Stimulated activated CD4-positive, alpha-beta T cell treated with anti-CD3 and anti-CD28 coated beads, Interleukin-4, amount 100 ng/mL, for 4 hours (primary cell): ENCODE data around the gene RGPD8.
"Not testable (repeated sequence)": the region's sequence is repeated elsewhere in the genome, so short reads cannot be mapped to it uniquely, and the experiment has no call there.

Source experiments
- DNase-seq, 2 experiments: peaks; one replicate each; pipeline ENCODE4 v3.0.0-alpha.2; 2020

The RGPD8 gene

DNA sequence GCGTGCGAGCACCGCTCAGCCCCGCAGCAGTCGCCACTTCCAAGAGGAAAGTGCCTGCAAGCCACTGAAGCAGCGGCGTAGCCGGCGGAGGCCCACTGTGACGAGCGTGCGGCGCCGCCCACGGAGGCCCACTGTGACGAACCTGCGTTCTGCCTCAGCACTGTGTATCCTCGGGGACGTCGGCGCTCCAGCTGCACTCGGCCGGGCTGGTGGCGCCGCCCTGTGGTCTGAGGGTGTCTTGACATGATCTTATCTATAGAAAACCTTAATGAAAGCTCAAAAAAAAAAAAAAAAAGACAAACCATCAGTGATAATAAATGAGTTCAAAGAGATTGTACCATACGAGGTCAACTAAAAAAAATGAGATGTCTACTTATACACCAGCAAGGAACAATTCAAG, at the start of gene RGPD8:
TSS of gene RGPD8 (minus strand) at position 166 of the 400 bp plus-strand sequence. CDS start 192 bp downstream, outside the sequence.
- DNase-seq, result peak; percentile 85 to 86

DNA sequence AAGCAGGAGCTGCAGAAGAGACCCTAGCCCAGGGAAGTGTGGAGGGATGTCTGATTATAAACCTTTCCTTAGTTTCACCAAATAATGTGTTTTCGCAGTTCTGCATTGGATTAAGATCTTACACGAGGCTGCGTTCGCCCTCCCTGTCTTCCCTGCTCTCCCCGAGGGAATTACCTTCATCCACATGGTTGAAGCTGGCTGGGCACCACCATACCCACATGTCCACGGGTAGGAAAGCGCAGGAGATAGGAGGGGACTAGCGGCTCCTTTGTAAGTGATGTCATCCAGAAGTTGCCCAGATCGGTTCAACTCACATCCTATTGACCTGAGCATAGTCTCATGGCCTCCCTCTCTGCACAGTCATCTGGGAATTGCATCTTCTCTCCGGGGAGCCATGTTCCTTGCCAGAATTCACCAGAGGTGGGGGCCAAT, 49.6 kb upstream of the RGPD8 start:
- no peak for DNase-seq

DNA sequence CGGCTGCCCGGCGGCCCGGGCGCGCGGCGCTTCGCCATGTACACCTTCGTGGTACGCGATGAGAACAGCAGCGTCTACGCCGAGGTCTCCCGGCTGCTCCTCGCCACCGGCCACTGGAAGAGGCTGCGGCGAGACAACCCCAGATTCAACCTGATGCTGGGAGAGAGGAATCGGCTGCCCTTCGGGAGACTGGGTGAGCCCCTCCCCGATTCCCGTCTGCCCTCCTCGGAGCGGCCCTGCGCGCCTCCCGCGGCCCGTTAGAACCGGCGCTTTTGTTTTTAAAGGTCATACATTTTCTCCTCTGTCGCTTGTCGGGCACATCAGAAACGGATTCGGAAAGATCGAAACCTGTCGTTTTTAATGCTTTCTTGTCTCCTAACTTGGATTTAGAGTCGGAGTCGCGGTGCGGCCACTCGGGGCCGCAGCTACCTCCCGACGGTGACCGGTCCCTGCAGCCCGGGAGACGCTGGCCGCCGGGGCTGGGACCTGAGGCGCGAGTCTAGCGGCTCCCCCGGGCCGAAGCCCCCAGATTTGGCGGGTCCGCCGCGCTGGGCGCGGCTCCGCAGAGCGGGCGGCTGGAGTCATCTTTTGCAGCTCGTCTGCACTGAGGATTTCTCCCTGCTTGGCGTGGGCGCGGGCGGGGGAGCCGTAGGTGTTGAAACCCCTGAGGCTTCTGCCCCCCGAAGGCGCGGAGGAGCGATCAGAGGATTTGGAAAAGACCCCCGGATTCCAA, 49.0 kb upstream of the RGPD8 start:
- DNase-seq, result peak; percentile 25 to 33

DNA sequence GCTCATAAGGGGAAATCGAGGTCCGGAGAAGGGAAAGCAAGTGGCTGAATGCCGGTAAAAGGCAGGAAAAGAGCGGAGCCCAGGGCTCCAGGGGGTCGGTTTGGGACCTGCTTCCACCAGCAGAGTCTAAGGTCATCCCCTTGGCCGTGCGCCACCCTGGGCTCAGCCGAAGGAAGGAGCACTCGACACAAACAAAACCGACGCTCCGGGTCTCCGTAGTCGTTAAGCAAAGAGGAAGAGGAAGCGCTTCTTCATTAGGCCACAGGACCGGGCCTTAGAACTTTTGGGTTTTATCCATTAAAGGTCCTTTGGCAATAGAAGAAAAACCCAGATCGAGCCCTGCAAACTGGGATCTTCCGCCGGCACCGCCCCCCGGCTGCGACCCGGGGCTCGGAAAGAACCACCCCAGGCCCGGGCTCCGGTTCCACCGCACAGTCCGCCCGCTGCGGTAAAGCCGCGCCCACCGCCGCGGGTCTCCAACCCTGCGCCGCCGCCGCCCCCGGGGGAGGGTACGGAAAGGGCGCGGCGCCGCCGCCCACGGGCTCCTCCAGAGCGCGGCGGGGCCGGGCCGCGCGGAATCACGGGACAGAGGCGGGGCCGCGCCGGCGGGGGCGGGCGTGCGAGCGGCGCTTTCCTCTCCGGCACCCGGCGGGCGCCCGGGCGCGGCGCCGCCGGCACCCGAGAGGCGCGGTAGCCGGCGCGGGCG, 48.2 kb upstream of the RGPD8 start, which contains the start of gene TTL:
TSS of gene TTL (plus strand) at position 629 of the 706 bp plus-strand sequence. CDS start 189 bp downstream, outside the sequence.
- peak; percentile 78 to 83 for DNase-seq

DNA sequence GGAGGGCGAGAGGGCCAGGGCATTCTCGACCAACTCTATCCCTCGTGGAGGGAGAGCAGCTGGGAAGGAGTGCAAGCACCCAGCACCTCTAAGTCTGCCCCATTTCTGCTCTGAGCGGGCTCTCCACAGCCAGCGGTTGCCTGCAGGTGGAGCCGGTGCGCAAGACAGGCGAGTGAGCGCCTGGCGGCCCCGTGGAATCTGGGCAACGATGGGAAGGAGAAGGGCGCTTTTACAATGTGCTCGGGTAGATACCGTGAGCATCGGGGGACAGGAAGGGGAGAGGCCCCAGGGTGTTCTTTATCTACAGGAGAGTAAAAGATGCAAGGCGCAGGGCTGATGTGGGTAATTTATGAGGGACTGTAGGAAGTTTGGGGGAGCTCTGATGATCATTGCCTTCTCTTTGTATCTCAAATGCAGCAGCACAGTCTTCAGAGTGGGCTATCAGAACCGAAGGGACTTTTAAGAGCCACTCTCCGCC, 47.6 kb upstream of the RGPD8 start:
- peak; percentile 77 to 79 for DNase-seq

DNA sequence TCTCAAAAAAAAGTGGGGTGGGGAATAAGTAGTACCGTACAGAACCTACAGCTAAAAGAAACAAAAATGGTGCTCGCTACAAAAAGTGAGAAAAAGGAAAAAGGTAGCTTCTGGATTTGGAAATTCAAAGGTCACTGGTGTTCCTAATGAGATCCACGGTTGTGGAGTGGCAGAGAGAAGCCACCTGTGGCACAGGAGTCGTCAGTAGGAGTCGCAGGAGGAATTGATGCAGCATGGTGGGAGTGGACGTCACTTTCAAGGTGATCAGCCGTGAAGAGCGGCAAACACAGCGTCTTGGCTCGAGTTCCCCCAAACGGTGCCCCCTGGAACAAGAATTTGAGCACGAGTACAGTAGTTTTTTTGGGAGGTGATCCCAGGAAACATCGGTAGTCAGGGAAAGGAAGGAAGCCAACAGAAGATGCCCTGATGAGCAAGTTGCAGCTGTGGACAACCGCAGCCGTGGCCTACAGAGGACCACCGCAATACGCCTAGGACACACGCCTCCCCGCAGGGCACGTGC, 47.1 kb upstream of the RGPD8 start:
- DNase-seq, result peak; percentile 9 to 19

DNA sequence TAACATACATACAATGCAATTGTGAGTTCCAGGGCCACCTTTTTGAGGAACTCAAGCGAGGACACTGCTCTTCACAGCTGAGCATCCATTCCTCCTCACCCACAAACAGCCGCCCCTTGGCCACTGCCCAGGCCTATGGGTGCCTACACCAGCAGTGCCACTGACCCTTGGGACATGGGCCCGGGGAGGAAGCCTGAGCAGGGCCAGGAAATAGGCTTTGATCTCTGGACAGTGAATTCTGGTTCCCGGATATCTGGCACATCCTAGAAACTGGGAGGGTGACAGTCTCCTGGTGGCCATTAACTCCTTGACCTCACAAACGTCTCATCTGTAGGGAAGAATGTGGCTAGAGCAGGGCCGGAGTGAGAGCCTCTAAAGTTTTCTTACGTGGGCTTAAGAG, 43.0 kb upstream of the RGPD8 start:
- DNase-seq, result no peak

DNA sequence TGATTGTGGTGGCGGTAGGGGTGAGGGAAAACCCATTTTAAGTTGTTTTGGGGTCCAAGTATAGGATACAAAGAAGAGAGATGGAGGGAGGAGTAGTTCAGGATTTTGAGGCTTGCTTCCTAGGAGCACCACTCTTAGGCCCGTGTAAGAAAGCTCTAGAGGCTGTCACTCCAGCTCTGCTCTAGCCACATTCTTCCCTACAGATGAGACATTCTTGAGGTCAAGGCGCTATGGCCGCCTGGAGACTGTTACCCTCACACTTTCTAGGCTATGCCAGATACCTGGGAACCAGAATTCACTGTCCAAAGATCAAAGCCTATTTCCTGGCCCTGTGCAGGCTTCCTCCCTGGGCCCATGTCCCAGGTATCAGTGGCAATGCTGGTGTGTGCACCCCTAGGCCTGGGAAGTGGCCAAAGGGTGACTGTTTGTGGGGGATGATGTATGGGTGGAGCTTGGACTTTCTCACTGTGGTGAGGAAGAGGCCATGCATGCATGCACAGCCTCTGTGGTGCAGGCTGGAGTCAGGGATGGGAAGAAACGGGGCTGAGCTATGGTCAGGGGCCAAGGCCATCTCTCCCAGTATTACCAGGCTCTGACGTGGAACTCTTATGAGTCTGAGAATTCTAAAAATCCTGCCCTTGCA, 41.5 kb upstream of the RGPD8 start:
- DNase-seq, result no peak

DNA sequence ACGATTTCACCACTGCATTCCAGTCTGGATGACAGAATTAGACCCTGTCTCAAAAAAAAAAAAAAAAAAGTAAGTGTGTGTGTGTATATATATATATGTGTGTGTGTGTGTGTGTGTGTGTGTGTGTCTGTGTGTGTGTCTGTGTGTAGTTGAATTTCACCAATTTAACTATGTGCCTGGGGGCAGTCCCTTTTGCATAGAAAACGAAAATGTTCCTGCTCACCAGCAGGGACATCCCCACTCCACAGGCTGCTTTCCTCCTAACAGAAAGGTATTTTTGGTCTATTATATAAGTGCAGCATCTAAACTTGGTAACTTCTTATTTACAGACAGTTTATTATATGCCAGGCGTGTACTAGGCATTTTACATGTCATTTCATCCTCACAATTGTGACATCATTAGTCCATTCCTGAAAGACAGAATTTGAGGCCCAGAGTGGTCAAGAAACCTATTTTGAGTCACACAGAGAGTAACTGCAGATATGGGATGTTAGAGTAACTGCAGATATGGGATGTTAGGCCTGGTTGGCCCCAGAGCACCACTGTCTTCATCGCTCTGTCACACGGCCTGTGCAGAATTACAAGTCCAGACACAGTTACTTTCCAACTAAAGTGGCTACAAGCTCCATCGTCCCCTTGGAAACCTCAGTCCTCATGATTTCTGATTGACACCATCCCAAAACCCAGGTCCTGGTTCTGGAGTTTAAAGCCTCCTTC, 39.3 kb upstream of the RGPD8 start:
- no peak for DNase-seq

DNA sequence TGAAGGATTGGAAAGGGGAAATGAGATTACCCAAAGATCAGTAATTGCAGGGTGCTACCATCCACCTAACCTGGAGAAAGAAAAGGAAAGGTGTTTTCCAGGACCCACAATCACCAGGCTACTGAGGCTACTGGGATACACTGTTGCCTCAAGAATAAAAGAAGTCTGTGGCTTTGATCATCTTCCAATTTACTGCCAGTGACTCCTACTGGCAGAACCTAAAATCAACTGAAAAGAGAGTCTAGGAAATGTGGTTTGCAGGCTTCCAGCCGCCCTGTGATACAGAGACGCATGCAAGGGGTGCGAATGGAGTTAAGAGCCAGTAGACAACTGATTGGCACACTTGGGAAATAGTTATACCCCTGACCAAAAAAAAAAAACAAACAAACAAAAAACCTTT, 31.9 kb upstream of the RGPD8 start:
- no peak for DNase-seq

DNA sequence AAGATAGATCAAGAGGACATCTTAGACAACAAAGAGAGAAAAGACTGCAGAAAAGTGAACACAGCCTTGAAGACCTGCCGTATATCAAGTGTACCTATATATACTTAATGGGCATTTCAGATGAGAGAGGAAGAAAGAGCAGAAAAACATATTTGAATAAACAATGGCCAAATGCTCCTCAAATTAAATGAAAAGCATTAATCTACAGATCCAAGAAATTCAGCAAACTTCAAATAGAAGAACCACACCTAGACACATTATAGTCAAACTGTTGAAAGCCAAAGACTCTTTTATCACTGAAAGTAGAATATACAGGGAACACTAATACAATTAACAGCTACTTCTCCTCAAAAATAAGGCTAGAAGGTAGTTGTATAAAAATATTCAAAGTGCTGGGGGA, 29.8 kb upstream of the RGPD8 start:
- no peak for DNase-seq

DNA sequence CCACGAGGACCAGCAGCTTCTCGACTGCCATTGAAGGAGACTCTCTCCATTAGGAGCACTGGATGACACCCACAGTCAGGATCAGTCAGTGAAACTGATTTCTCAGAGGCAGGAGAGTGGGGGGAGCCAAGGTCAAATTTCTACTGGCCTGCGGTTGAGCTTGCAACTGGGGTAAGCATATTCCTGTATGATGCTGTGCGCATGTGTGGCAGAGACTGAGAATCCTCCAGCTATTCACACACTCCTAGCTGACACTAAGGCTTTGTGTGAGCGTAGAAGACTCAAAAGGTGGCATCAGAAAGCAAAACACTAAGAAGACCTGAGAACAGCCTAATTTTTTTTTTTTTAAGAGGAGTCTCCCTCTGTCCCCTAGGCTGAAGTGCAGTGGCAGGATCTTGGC, 28.7 kb upstream of the RGPD8 start:
- DNase-seq, result no peak

DNA sequence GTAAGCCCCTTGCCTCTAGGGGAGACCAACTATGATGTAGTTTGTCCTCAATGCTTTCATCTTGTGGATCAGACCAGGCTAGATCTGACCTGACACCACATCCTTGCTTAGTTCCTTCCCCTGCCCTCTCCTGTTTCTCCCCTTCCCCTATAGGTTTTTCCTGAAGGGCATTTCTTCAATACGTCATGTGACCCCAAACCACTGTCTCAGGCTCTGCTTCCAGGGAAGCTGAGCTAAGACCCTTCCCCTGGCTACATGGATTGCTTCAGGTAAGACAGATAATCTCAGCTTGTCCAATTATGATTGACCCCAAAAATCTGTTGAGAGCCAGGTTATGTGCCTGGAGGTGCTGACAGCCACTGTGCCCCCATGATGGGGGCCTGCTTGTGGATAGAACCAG, 25.9 kb upstream of the RGPD8 start:
- DNase-seq, result no peak

DNA sequence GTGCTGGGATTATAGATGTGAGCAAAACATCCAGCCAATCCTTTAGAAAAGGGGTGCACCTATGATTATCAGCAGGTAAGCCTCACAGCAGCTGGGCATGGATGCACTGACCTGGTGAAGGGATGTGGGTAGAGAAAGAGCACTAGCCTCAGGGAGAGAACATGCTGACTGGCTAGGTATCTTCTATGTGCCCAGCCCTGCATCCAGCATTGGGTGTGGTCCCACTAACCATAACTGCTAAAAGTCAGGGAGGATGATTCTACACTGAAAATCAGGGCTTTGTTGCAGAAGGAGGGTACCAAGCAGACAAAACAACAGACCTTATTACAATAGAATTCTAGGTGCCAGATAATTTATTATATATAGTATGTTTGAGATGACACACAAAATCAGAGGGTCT, 21.1 kb upstream of the RGPD8 start:
- DNase-seq, result no peak

DNA sequence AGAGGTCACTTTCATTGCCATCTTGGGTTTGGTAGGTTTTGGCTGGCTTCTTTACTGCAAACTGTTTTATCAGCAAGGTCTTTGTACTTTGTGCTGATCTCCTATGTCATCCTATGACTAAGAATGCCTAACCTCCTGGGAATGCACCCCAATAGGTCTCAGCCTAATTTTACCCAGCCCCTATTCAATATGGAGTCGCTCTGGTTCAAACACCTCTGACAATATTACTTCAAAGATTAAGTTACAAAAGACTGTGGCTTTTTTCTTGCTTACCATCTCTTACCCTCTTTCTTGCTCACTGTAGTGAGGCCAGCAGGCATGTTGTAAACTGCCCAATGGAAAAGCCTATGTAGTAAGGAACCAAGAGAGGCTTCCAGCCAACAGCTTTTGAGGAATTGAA, 17.9 kb upstream of the RGPD8 start:
- DNase-seq, result no peak

DNA sequence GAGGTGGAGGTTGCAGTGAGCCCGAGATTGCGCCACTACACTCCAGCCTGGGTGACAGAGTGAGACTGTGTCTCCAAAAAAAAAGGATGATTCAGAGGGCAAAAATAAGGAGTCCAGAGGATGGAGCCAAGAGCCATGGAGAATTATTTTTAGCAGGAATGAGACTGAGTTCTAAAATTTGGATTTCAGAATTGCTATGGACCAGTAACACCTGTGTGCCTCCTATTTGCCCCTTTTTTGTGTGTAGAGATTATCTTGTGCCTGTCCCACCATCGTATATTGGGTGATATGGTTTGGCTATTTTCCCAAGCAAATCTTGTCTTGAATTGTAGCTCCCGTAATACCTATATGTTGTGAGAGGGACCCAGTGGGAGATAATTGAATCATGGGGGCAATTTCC, 16.4 kb upstream of the RGPD8 start:
- DNase-seq, result no peak

DNA sequence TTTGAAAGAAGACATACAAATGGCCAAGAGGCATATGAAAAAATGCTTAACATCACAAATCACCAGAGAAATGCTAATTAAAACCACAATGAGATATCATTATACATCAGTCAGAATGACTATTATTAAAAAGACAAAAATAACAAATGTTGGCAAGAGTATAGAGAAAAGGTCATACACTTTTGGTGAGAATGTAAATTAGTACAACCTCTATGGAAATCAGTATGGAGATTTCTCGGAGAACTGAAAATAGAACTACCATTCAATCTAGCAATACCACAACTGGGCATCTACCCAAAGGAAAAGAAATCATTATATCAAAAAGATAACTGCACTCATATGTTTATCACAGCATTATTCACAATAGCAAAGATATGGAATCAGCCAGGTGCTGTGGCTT, 10.8 kb upstream of the RGPD8 start:
- DNase-seq, result not testable (repeated sequence)

DNA sequence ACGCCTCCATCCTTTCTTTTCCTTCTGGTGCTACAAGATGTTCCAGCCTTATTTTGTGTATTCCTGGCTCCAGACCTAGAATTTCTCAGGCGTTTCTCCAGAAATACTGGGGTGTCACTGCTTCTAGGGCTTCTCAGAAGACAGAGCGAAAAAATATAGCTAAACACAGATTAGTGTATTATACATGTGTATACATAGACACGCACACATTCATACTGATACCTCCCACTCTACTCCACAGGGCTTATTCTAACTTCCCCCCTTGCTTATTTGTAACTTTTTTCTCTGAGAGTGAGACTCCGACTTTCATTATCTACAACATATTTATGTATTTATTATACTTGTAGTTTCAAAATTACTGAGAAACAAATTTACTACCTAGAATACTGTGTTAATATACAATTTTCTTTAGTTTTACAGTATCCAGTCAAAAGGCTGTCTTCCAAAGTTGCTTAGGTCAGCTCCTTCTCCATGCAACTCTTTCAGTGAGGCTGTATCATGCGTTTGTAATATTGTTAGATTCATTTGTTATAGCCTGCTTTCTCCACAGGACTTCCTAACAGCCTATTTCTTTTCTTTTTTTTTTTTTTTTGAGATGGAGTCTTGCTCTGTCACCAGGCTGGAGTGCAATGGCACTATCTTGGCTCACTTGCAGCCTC, 5.3 kb upstream of the RGPD8 start:
- not testable (repeated sequence) for DNase-seq

DNA sequence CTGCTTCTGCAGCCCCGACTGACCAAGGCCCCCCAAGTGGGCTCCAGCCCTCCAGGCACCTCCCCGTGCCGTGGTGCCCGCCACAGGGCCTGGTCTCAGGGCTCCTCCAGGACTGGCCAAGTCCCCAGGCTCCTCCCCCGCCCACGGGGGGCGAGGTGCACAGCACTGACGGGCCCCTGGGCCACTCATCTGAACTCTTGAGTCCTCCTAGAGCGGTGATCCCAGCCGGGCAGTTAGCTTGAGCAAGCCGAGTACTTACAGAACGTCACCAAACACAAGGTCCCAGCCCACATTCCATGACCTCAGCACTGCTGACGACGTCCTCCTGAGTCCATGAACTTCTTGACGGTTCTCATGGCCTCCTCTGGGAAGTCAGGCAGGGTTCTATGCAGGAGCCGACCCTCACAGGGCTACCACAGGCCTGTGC, 4.0 kb upstream of the RGPD8 start:
- DNase-seq, result not testable (repeated sequence)

DNA sequence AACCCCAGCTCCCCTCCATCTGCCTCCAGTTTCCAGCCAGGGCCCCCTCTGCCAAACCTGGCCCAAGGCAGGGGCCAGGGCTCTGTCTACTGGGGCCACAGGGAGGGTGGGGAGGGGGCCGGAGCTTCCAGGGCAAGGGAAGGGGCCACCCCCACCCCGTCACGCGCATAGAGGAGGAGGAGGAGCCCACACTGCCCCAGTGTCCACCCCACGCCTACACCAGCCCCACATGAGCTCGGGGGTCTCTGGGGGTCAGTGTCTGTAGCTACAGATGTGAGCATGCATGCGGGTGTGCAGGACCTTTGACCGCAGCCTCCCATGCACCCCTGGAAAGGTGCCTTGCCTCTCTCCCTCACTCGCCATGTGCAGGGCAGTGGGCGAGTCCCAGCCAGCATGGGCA, 3.5 kb upstream of the RGPD8 start:
- not testable (repeated sequence) for DNase-seq

DNA sequence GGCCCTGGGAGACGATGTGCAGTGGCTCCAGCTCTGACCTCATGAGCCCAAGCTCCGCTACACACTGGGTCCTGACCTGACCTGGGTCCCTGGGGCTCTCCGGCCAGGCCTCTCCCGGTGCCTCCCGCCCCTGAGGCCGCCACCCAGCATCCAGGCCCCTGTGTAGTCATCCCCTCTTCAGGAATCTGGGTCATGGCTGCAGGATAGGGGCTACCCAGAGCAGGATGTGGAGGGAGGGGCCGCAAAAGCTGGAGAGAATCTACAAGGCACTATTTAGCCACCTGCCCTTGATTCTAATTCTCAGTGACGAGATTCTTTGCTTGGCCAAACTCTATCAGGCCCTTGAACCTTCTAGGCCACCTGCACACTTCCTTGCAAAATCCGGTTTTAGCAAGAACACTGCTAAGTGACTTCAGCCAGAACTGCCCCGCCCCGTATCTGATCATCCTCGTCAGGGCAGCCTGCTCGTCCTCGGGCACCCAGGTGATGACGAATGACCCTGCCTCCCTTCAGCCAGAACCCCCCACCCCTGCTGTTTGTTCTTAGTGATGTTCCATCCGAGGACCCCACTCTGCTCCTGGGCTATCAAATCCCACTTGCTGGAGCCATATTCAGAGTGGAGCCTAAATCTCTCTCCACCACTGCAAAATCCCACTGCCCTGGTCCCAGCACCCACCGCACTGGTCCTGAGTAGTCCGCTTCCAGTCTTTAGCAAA, 2.4 kb upstream of the RGPD8 start:
- DNase-seq, result not testable (repeated sequence)
